GM12892 (cell line): Measurements from ENCODE around the gene ZNF878.

Source experiments
- POLR2A ChIP-seq: IDR thresholded peaks from 2 replicates; pipeline ENCODE4 v1.6.1; 2011; ENCODE audit warnings: low read depth, low read length, control low read depth
- POLR2AphosphoS5 ChIP-seq: IDR thresholded peaks from 2 replicates; pipeline ENCODE4 v1.6.1; 2011; ENCODE audit warnings: low read depth, low read length, control low read depth
- TAF1 ChIP-seq: IDR thresholded peaks from 2 replicates; pipeline ENCODE4 v1.6.1; 2011; ENCODE audit warnings: low read depth, mild to moderate bottlenecking, control low read depth, low read length, borderline replicate concordance

DNA sequence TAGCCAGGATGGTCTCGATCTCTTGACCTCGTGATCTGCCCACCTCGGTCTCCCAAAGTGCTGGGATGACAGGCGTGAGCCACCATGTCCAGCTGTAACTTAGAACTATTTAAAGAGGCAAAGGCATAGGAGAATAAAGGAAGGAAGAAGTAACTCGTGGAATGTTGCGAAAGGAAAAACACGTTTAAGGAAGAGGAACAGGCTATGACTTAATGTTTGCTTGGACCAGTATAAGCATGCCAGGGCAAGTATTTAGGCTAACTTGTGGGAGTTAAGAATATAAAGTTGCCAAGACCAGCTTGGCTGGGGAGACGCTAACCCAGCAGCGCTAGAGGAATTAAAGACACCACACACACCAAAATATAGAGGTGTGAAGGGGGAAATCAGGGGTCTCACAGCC is 45.3 kb upstream of the ZNF878 start:
- TF ChIP-seq POLR2A: no peak
- no peak for TF ChIP-seq POLR2AphosphoS5
- no peak for TF ChIP-seq TAF1
